A673 (cell line): ENCODE measurements around the gene MAN2A2.

ENCODE experiments used
- CTCF ChIP-seq: fragments of 300-800, 200-600 bp; sonication (generic); conservative IDR thresholded peaks from 2 replicates; pipeline ENCODE4 v1.5.1; 2017; ENCODE audit warnings: low read depth, mild to moderate bottlenecking, antibody characterized with exemption, low read length, moderate library complexity, mixed read lengths
- EZH2 ChIP-seq: fragments of 200-600 bp; sonication (generic); IDR thresholded peaks from 2 replicates; pipeline ENCODE4 v1.6.1; 2017; ENCODE audit warnings: borderline replicate concordance, low read depth, mild to moderate bottlenecking, mixed read lengths, antibody characterized with exemption, low read length; ENCODE audit not compliant: poor library complexity, severe bottlenecking

DNA sequence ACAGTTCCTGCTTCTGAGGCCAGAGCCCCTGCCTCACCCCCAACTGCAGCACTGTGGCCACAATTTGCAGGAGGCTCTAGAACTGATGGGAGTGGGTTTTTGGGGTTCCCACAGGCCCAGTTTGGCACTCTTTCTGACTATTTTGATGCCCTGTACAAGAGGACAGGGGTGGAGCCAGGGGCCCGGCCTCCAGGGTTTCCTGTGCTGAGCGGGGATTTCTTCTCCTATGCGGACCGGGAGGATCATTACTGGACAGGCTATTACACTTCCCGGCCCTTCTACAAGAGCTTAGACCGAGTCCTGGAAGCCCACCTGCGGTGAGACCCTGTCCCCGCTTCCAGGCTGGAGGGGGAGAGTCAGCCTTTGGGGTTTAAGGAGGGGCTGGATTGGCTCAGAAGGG lies 6.9 kb downstream of the MAN2A2 start:
- TF ChIP-seq EZH2 (no peak), CTCF (no peak)
